Activated CD4-positive, alpha-beta T cell treated with anti-CD3 and anti-CD28 coated beads, Interleukin-2, amount 50 U/mL, for 24 hours (primary cell): Measurements from ENCODE around the gene S1PR2.
A peak's percentile ranks its signal among the peaks of the same experiment; 100 is the strongest.
"Not testable (repeated sequence)": the region's sequence is repeated elsewhere in the genome, so short reads cannot be mapped to it uniquely, and the experiment has no call there.

ENCODE experiments used
- DNase-seq, 2 donors: peaks; one replicate each; pipeline ENCODE4 v3.0.0-alpha.2; 2020; ENCODE audit warnings: low read depth in 1 of 2, low spot score in 1 of 2

The S1PR2 gene

DNA sequence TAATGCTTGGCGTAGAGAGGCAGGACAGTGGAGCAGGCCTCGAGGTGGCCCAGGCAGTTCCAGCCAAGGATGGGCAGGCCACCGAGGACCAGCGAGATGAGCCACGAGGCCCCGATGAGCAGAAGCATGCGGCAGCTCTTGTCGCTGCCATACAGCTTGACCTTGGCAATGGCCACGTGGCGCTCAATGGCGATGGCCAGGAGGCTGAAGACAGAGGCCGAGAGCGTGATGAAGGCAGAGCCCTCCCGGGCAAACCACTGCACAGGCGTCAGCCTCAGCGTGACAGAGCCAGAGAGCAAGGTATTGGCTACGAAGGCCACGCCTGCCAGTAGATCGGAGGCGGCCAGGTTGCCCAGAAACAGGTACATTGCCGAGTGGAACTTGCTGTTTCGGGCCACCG lies 6.8 kb downstream of the S1PR2 start:
- DNase-seq, result no peak

DNA sequence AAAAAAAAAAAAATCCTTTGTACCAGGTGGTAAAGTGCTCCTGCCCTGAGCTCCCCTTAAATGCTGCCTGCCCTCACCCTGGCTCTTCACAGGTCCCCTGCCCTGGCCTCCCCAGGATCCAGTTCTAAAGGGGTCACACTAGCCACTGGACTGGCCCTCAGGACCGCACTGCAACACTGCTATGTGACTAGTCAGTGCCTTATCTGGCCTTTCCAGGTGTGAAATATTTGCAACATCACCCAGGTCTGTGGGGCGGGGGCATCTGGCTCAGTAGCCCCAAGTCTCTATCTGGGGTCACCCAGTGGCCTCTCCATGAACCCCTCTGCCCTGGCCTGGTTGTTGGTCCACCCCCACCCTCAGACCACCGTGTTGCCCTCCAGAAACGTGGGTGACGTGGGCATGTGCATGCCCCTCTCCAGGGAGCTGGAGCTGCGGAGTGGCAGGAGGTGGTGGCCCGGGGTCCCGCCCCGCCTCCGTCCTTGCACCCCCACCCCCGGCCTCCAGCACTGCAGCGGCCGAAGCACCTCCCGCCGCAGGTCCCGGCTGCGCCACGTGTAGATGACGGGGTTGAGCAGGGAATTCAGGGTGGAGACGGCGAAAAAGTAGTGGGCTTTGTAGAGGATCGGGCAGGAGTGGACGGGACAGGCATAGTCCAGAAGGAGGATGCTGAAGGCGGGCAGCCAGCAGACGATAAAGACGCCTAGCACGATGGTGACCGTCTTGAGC lies 7.5 kb downstream of the S1PR2 start:
- DNase-seq, result no peak

DNA sequence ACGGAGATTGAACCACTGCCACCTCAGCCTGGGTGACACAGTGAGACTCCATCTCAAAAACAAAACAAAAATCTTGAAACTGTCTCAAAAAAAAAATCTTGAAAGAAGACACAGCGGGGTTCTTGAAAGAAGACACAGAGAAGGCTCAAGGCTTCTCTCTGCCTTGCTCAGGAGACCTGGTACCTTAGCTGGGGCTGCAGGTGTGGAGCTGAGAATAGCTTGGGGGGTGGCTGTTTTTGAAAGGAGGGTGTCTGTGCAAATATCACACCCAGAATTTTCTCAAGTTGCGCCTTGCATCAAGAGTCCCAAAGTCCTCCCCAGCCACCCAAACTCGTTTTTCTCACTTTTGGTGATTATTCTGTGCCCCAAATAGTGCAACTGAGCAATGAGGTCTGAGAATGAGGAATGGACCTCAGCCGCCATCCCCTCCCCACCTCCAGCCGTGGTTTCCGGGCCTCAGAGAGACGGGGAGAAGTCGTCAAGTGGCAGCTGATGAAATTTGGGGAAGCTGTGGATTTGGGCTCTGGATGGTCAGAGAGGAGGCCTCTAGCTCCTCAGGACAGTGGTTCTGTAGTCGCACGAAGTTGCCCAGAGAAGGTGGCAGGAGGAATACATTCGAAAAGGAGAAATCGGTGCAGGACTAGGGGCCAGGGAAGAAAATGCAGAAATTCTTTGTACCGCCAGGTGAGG lies 8.8 kb downstream of the S1PR2 start:
- DNase-seq, result no peak

DNA sequence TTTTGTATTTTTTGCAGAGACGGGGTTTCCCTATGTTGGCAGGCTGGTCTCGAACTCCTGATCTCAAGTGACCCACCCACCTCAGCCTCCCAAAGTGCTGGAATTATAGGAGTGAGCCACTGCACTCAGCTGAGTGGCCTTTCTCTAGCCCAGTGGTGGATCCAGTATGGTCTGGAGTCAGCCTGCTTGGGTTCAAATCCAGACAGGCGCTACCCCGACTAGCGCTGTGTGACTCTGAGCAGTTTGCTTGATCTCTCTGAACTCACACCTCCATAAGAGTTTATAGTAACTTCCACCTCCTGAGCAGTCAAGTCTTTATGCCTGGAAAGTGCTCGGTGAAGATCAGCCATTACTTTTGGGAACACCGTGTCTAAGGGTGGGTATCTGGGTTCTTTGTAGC lies 10.4 kb downstream of the S1PR2 start:
- DNase-seq, result no peak

DNA sequence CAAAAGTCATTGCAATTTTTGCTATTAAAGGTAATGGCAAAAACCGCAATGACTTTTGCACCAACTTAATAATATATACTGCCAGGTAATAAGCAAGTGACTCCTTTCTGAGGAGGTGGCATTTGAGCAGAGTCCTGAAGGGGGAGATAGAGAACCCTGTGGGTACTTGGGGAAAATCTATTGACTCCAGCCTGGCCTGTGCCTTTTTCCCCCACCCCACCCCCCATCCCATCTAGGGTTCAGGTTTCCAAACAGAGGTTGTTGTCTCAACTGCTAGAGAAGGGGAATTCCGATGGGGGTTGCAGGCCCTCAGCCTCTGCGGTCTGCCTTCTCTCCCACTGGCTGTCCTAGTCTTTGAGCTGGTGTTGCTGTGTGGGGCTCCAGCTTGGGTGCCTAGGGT lies 11.5 kb downstream of the S1PR2 start:
- no peak for DNase-seq

DNA sequence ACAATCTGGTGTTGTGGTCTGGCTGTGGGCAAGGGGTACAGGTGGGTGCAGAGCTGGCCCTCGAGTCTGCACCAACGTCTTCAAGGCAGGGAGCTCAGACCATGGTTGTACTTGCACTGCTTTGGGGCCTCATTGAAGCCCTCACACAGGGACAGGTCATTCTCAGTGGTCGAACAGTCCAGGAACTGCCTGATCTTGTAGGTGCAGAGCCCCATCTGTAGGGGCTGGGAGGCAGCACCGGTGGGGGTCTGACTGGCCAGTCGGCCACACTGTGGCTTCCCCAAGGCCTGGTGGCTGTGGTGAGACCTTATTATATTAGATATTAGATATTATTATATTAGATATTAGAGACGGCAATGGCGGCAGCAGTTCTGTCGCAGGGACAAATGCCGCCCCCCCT lies 14.0 kb downstream of the S1PR2 start:
- DNase-seq, result no peak

DNA sequence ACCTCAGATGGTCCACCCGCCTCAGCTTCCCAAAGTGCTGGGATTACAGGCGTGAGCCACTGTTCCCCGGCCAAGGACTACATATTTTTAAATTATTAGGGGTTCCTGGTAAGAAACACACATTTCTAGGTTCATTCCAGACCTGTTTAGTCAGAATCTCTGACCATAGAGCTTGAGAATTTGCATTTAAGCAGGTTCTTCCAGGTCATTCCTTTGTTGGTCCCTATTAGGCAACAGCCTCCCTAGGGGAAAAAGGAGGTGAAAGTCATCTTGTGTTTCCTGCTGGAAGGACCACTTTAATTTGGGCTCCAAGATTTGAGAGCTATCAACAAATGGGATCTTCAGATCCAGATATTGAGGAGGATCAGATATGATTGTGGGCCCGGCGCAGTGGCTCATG lies 16.3 kb downstream of the S1PR2 start:
- no peak for DNase-seq

DNA sequence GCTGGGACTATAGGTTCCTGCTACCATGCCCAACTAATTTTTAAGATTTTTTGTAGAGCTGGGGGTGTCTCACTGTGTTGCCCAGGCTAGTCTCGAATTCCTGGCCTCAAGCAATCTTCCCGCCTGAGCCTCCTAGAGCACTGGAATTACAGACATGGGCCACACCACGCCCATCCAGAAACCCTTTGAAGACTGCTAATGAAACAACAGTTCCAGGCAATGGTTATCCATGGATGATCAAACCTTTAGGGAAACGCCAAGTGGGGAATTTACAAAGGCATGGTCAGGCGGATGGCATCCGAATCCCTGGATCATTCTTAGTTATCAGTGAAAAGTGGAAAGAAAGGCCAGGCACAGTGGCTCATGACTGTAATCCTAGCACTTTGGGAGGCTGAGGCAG lies 19.4 kb downstream of the S1PR2 start:
- no peak for DNase-seq

DNA sequence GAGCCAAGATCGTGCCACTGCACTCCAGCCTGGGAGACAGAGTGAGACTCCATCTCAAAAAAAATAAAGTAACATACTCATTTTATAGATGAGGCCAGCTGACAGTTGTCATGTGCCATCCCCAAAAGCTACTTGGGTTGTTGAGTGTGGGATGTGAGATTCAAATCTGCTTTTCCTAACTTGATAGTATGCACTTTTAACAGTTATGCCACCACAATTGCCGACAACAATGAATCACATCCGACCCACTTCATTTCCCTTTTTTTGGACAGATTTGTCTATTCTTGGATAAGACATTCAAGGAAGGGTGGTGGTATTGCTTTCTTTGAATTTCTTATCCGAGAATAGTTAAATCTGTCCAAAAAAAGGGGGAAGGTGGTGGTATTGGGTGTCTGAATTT lies 20.1 kb downstream of the S1PR2 start:
- DNase-seq, result no peak

DNA sequence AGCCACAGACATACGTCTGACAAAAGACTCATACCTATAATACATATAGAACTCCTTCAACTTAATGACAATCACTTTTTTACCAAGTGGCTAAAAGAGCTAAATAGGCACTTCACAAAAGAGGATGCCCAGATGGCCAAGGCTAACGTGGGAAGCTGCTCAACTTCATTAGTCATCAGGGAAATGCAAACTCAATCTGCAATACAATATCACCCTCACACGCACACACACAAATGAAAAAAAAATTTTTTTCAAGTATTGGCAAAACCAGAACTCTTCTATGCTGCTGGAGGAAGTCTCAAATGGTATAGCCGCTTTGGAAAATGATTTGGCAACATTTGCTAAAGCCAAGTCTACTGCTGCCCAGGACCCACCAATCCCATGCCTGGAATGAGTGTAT lies 21.8 kb downstream of the S1PR2 start:
- no peak for DNase-seq

DNA sequence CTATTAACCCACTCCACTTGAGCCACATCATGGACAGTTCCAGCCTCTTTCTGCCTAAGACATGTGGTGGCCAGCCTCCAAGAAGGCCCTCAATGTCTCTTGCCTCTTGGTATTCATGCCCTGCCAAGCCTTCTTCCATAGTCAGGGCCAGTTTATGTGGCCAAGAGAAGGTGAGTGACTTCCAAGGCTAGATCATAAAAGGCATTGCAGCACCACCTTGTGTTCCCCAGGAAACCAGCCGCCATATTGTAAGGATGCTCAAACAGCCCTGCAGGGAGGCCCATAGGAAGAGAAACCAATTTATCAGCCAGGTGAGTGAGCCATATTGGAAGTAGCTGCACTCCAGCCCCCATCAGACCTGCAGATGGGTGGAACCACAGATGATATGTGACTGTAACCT lies 24.1 kb downstream of the S1PR2 start:
- DNase-seq, result no peak

DNA sequence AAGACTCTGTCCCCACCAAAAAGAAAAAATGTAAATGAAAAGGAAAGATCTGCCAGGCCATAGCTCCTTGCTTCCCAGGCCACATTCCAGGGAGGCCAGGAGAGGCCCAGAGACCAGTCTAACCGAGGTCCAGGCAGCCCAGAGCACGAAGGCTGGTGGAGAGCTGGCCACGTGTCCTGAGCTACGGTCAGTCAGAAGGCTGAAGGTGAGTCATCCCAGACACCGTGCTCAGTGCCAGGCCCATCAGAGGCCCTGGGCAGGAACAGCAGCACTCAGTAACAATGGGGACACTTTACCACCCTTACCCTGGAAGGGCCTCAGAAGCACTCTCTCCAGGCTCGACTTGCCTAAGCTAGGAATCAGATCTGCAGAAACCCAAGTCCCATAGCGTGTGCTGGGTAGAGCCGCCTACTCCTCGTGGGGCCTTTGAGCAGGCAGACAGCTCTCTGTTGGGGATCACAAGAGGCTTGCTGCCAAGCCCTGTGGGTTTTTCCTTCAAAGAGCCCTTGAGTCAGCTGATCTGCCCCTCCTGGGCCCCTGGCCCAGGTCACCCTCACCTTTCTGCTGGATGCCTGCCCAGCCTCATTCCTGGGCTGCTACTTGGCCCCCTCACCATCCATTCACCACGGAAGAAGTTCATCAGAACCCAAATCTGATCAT lies 24.8 kb downstream of the S1PR2 start:
- DNase-seq, result no peak

DNA sequence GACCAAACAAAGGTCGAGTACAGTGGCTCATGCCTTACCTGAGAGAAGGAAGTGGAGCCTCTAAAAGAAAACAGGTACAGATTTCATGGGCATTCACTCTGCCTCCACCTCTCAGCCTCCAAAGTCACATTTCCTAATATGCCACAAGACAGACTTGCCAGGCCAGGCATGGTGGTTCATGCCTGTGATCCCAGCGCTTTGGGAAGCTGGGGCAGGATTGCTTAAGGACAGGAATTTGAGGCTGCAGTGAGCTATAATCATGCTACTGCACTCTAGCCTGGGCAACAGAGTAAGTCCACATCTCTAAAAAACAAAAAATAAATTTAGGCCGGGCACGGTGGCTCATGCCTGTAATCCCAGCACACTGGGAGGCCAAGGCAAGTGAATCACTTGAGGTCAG lies 25.5 kb downstream of the S1PR2 start:
- DNase-seq, result no peak

DNA sequence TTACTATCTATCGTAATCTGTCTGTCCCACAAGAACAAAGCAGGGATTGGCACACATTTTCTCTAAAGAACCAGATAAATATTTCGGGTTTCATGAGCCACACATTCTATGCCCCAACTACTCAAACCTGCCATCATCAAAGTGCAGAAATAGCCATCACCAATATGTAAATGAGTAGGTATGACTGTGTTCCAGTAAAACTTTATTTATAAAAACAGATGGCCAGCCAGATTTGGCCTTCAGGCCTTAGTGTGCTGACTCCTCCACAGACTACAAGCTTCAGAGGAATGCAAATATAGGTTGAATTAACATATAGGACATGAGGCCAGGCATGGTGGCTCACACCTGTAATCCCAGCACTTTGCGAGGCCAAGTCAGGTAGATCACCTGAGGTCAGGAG lies 27.4 kb downstream of the S1PR2 start:
- DNase-seq, result no peak

DNA sequence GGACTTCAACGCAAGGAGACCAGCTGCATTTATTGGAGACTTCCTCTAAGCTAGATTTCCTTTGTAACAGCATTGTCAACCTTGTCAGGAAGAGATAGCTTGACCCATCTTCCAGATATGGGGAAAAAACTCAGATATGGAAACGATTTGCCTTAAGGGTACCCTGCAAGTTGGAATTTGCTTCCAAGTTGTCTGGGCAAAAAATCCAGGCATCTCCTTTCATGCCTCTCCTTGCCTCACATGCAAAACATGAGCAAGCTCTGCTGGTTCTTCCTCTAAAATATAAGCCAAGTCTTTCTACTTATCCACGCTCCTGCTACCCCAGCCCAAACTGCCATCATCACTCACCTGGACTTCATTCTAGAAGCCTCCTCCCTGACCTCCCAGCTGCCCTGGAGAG lies 30.0 kb downstream of the S1PR2 start:
- DNase-seq, result no peak

DNA sequence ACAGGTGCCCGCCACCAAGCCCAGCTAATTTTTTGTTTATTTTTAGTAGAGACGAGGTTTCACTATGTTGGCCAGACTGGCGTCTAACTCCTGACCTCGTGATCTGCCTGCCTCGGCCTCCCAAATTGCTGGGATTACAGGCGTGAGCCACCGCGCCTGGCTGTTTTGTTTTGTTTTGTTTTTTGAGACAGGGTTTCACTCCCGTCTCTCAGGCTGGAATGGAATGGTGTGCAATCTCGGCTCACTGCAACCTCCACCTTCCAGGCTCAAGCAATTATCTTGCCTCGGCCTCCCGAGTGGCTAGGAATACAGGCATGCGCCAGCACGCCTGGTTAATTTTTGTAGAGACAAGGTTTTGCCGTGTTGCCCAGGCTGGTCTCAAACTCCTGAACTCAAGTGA lies 31.0 kb downstream of the S1PR2 start:
- not testable (repeated sequence) for DNase-seq

DNA sequence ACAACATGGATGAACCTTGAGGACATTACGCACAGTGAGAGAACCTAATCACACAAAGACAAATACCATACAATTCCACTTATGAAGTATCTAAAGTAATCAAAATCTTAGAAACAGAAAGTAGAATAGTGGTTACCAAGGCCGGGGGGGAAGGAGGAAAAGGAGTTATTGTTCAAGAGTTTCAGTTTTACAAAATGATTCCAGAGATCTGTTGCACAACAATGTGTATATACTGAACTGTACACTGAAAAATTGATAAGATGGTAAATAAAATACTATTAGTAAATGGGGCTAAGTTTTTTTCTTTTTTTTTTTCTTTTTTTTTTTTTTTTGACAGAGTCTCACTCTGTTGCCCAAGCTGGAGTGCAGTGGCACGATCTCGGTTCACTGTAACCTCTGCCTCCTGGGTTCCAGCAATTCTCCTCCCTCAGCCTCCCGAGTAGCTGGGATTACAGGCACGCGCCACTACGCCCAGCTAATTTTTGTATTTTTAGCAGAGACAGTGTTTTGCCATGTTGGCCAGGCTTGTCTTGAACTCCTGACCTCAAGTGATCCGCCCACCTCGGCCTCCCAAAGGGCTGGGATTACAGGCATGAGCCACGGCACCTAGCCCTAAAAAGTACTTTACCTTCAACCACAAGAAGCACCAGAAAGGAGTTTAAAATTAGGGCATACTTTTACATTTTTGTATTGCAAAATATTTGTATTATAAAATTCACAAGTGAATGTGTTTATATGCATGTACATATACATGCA lies 32.1 kb downstream of the S1PR2 start:
- DNase-seq, result peak in 1 of 2 donors; percentile 7

DNA sequence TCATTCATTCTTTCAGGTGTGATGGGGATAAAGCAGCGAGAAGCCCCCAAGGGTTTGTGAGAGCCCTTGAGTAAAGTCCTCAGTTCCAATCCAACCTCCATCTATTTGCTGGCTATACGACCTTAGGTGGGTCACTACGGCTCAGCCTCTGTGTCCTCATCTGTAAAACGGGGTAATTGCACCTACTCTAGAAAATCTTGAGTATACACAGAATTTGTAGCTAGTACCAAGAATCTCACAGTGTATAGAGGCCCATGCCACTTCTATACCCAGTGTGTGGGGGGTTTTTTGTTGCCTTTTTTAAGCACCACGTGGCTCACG lies 36.0 kb downstream of the S1PR2 start:
- DNase-seq, result no peak

DNA sequence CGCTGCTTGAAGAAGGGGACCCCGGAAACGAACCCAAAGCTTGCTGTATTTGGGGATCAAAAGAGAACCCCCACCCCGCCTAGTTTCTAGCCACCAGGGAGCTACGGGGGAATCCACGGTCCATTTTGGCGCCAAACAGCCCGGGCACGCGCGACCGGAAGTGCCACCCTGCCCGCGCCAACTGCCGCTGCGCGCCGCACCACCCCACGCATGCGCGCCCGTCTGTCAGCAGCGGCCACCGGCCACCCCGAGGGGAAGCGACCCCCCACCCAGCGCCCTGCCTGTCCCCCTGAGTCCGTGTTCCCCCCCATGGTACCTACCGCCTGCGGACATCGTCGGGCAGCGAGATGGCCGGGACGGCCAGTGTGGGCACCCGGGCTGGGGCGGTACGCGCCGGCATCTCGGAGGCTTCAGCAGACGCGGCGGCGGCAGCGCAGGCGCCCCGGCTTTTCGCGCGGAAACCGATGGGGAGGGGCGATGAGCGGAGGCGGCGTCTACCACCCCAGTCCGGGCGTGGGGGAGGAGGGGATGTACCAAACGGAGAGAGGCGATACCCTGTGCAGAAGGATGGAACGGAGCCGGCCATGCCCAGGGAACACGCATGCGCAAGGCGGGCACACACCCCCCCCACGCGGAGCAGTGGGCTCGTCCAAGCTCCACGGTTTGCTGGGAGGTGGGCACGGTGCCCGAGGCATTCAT lies 36.5 kb downstream of the S1PR2 start, which contains the start of gene DNMT1:
DNMT1 (minus strand) TSS at position 454 of the 699 bp plus-strand sequence; CDS start at position 400, 54 bp downstream.
- DNase-seq, result peak; percentile 97 to 99

DNA sequence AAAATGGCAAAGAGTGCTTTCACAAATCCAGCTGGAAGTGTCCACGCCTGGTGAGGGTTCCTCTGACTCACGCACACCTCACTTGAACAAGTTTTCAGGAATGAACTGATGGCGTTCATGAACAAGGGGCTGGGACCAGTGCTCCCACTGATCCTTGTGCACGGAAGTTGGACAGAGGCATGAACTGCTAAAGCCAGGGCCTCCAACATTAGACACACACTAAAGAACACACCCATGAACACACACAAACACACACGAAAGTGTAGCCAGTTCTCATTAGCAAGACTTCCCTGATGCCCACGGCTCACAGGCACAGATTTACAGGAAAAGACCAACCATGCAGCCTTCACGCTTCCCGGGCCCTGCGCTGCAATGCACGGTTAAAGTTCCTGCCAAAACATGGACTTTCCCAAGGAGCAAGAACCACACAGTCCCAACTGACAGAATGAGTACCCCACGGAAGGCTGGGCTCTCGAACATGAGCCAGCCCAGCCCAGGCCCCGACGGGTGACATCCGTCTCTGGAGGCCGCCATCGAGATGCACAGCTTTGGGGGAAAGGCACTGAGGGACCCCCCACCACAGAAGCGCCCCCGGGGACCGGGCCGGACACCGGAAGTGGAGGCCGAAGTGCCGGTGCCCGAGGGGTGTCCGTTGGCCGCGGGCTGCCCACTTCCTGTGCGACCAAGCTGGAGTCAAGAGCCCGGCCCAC lies 37.2 kb downstream of the S1PR2 start:
- peak; percentile 16 to 30 for DNase-seq

DNA sequence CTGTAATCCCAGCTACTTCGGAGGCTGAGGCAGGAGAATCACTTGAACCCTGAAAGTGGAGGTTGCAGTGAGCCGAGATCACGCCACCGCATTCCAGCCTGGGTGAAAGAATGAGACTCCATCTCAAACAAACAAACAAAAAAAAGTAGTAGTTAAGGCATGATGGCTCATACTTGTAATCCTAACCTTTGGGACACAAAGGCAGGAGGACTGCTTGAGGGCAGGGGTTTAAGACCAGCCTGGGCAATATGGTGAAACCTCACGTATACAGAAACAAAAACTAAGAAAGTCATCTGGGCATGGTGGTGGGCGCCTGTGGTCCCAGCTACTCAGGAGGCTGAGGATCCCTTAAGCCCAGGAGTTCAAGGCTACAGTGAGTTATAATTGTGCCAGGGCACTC lies 38.2 kb downstream of the S1PR2 start:
- DNase-seq, result no peak
